HG02759 (cell line): ENCODE data around the gene CSTF2T.

ENCODE experiments used
- ATAC-seq: cut with Tn5 transposase; IDR thresholded peaks from one replicate; pipeline ENCODE4 v1.9.1; 2021; ENCODE audit warnings: mild to moderate bottlenecking, moderate library complexity; ENCODE audit not compliant: unreplicated experiment

Gene CSTF2T

DNA sequence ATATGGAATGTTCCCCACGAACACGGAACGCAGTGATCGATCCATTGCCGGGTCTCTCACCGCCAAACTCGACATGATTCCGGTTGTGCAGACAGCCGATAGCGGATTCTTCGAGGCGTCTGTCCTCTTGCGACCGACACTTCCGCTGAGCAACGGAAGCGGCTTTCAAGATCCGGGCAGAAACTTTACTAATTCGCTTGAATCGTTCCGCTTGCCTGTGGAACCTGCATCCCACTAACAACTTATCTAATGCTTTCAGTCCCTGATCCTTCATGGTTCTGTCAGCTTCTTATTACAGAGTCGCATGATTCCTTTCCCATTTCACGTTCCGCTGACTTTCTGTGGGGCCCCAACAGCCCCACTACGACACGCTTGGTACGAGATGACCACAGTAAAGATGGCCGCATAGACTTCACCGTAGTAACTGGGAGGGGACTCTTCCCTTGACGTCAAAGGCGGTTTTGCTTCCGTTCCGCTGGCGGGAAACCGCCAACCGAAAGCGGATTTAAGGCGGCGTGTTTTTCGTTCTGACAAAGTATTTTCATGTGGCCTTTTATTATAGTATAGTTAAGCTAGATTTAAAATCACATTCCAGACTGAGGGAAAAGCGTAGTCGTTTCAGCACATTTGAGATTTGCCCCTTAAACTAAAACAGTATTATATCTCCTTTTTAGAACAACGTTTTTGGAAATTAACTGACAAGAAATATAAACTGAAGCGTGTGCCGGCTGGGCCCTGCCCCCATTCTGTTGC is at the start of gene CSTF2T:
CSTF2T (minus strand) TSS at position 121 of the 753 bp plus-strand sequence; CDS start at position 75, 46 bp downstream.
- peak; percentile 96 for ATAC-seq

- ATAC-seq = no peak
These were observed 49.6 kb upstream of the CSTF2T start for GRCh38 chr10:51748959-51749358.

DNA sequence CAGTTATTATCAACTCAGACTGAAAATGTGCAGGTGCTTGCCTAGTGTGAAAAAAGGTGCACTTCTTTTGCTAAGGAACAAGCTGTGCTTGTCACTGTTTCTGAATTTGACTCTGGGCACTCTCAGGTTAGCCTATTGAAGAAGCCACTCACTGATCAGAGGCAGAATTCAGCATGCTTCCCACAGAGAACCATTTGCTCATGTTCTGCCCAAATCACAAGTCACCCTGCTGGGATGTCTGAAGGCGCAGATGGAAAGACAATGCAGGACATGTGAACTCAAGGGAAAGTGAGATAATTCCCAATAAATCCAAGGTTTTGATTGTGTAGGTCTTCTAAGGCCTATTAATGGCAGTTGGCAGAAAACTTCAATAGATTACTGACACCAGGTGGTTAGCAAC is 47.8 kb upstream of the CSTF2T start:
- ATAC-seq = no peak

GRCh38 chr10:51745397-51745796 is 46.0 kb upstream of the CSTF2T start:
- no peak for ATAC-seq

GRCh38 chr10:51744235-51745000 is 45.0 kb upstream of the CSTF2T start:
- ATAC-seq = peak; percentile 53

DNA sequence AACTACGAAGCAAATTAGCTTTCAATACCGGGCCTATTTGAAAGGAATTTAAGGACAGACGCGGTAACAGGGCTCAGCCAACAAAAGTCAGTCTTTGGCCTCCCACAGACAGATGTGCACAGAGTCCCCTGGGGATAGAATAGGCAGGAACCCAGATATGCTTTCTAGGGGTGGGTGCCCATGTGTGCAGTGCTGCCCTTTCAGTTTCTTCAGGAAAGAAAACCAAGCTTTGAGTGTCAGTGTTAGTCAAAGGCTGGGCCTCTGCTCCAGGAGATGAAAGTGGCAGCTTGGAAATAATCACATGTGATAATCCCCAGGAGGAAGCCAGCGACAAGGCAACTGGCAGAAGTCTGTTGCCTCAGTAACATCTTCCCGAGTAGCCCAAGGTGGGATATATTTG is 43.8 kb upstream of the CSTF2T start:
- peak; percentile 96 for ATAC-seq

- ATAC-seq = no peak
These were observed 33.7 kb upstream of the CSTF2T start for GRCh38 chr10:51733057-51733456.

GRCh38 chr10:51729822-51730555 is 30.6 kb upstream of the CSTF2T start:
- no peak for ATAC-seq

- no peak for ATAC-seq
These were observed 24.6 kb upstream of the CSTF2T start for GRCh38 chr10:51724038-51724437.

GRCh38 chr10:51718804-51719291 is 19.5 kb upstream of the CSTF2T start:
- no peak for ATAC-seq

DNA sequence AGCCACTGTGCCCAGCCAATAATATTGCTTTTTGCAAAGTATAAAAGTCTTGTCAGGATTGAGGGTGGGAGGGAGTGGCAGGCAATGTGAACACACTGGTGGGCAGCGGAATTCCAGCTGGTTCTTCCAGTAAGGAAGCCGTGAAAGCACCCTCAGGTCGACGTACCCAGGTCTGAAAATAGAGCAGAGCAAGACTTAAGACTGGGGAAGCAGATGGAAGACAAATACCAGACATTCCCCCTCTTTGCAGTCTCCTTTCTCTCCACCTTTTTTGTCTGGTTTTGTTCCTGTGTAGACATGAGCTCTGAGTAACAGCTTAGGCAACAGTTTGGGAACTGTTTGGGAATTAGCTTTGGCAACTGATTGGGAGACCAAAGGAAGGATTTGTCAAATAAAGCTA is 17.6 kb upstream of the CSTF2T start:
- ATAC-seq = no peak

GRCh38 chr10:51711519-51711891 is 12.1 kb upstream of the CSTF2T start:
- ATAC-seq = no peak

GRCh38 chr10:51709324-51709972 is 10.1 kb upstream of the CSTF2T start:
- ATAC-seq = no peak

DNA sequence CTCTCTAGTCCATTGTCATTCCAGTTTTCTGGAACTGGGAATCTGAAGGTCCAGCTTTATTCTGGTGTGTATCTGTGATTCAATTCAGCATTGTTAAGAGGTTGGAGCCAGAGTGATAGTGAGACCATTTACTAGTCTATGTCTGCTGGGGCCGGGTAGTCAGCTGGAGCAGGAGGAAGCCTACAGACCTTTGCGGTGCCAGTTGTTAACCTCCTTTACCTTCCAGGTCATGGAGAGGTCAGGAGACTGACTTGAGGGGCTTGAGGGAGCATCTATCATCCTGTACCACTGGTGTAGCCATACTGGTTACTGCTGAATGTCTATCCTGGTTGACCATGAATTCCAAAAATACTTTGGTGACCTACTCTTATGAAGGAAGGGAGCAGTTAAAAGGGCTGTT is 9.2 kb upstream of the CSTF2T start:
- no peak for ATAC-seq

GRCh38 chr10:51707821-51708424 is 8.5 kb upstream of the CSTF2T start:
- no peak for ATAC-seq

DNA sequence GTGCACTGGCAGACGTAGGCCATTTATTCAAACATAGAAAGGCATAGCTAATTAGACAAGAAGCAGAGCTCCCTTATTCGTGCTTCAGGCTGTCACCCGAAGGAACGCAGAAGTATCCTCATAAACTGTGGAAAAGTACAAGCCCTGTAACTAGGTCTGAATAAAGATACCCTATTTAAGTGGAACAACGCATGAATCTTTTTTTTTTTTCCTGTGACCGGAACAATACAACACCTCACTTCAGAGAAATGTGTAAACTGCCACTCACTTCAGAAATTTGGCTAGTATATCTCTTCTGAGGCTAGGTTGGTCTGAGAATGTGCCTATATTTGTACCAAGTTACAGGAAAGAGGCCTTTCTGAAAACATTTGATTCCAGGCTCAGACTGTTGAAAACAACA is 8.0 kb upstream of the CSTF2T start:
- ATAC-seq = no peak

- no peak for ATAC-seq
These were observed 6.8 kb upstream of the CSTF2T start for GRCh38 chr10:51706225-51706624.

DNA sequence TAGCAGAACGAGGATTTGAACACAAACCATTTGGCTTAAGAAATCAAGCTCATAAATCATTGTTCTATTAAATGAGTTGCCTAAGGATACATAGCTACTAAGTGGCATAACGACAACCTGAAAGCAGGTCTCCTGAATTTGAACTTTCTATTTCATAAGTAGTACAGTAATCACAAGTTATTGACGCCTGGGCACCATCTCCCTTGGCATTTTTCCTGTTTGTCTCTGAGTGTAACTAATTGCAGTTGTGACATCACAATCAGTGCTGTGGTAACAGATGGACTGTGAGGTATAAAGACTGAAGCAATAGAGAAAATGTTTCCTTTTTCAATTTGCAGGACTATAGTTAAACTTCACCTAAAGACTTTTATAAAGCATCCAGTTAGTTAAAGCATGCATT is 6.4 kb upstream of the CSTF2T start:
- no peak for ATAC-seq

DNA sequence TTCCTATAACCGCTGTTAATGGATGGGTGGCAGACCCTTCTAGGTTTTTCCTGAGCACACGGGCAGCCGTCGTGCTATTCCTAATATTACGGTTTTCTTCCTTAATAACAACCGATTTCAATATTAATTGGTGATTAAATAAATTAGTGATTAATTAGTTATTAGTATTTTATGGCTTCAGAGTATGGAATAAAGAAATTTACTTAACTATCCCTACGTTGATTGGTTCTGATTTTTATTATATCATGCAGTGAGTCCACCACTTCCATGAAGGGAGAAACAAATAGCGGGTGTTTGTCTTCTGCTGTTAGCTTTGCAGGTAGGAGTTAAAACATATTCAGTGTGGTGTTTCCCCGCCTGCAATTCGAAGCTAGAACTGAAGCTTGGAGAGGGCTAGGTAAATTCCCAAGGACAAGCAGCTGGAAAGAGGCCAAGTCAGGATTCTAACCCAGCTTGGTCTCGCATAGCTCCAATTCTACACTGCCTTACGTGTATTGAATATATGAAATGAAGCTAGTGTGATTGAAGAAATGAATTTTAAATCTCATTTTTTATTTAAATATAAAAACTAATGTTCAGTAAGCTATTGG is 928 bp upstream of the CSTF2T start:
- ATAC-seq = no peak

DNA sequence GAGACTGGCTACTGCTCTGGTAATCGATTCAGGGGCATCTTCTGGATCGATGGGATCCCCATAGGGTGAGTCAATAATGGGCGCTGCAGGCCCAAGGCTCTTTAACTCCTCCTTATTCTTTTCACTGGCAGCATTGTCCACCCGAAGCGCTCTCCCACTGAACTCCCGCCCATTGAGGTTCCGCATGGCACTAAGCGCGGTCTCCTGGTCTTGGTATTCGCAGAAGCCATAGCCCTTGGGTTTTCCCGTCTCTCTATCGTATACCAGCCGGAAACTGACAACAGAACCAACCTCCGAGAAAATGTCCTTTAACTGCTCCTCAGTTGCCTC is 285 bp downstream of the CSTF2T start:
- ATAC-seq = peak; percentile 36
